ENCODE data around the gene TNIK. TPM values are rescaled to one million over a fixed set of nuclear protein-coding genes. Genes with fewer than 3 reads are reported as not detected.

The TNIK gene
- total RNA-seq, 1 donor from 2014 or later = 1.5 TPM

DNA sequence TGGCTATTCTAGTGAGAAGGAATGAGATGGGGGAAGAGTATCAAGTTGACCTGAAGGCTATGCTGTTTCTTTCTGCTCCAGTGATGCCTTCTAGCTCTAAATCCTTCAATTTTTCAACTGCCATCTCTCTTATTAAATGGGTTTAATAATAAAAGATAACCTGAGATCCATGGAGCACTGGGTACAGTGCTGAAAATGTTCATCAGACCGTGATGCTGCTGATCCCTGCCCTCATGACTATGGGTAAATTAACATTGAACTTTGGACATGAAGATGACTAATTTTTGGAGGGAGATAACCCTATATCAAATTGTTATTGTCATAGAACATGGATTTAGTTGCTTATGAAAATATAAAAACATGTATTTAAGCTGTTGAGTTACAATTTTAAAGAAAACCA lies 406.0 kb downstream of the TNIK start:
- no peaks in the 10 kb centered on the region for H3K36me3 Mint-ChIP-seq (ENCODE audit: unreplicated experiment)
- H3K4me3 Mint-ChIP-seq (ENCODE audit: unreplicated experiment) = no peak overlapping the region
- H3K27me3 Mint-ChIP-seq (ENCODE audit: unreplicated experiment) = no peaks in the 10 kb centered on the region
- peaks cover 1% of the 10 kb centered on the region for H3K9me3 Mint-ChIP-seq (ENCODE audit: unreplicated experiment)
- DNase-seq = no peak
- H3K4me1 Mint-ChIP-seq (ENCODE audit: low read depth, unreplicated experiment) = peaks cover 3% of the 10 kb centered on the region
- TF ChIP-seq CTCF (IDR thresholded peaks at IDR 0.05; ENCODE audit: partially characterized antibody, unreplicated experiment) = no peak
- H3K27ac Mint-ChIP-seq (ENCODE audit: unreplicated experiment) = no peak overlapping the region

DNA sequence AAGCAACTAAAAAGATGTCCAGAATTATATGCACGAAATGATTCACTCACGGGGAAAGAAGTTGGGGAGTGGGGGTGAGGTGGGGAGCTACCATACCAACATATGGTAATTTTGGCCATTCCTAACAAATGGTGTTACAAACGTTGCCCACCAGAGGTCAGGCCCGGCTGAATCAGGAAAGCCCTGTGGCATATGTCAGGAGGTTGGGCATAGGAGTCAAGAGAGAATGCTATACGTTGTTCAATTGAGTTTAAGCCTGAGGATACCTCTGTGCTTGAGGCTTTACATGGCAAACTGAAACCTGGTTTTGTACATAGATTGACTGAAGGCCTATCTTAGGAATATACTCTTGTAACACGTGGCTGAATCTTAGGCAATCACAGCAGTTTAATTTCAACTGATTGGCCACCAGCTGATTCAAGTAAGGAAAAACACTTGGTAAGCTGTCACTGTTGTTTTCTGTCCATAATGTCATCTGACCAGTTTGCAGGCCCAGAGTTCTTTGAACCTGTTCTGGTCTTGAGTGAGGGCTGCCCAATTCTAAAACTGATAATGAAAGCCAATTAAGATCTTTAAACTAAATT lies 410.3 kb downstream of the TNIK start:
- Mint-ChIP-seq H3K27ac (ENCODE audit: unreplicated experiment) (peak overlapping the region; percentile 10), H3K4me1 (ENCODE audit: low read depth, unreplicated experiment) (peaks cover 7% of the 10 kb centered on the region), H3K9me3 (ENCODE audit: unreplicated experiment) (peaks cover 1% of the 10 kb centered on the region), H3K27me3 (ENCODE audit: unreplicated experiment) (no peaks in the 10 kb centered on the region), H3K4me3 (ENCODE audit: unreplicated experiment) (no peak overlapping the region), H3K36me3 (ENCODE audit: unreplicated experiment) (no peaks in the 10 kb centered on the region)
- TF ChIP-seq CTCF (IDR thresholded peaks at IDR 0.05; ENCODE audit: partially characterized antibody, unreplicated experiment) = peak; percentile 70
- peak; percentile 56 for DNase-seq

DNA sequence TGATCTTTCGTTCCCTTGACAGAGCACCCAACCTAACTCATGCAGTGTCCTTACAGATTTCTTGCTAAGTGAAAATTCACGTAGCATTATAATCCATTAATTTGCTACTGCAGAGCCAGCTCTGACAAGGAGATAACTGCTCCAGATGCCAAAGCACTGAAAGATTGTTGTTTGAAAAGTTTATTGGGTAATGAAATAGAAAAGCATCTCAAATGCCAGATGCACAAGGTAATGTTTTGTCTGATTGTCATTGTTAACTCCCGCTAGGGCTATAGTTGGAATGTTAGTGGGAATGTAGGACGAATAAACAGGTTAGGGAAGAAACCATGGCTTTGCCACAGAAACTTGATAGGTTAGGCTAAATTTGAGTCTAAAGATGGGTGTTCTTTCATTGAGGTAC lies 413.4 kb downstream of the TNIK start:
- no peak for TF ChIP-seq CTCF (IDR thresholded peaks at IDR 0.05; ENCODE audit: partially characterized antibody, unreplicated experiment)
- no peak for DNase-seq
- H3K36me3 Mint-ChIP-seq (ENCODE audit: unreplicated experiment) = no peaks in the 10 kb centered on the region
- peaks cover under 1% of the 10 kb centered on the region for H3K9me3 Mint-ChIP-seq (ENCODE audit: unreplicated experiment)
- no peaks in the 10 kb centered on the region for H3K27me3 Mint-ChIP-seq (ENCODE audit: unreplicated experiment)
- H3K4me1 Mint-ChIP-seq (ENCODE audit: low read depth, unreplicated experiment) = peaks cover 7% of the 10 kb centered on the region
- H3K27ac Mint-ChIP-seq (ENCODE audit: unreplicated experiment) = no peak overlapping the region
- H3K4me3 Mint-ChIP-seq (ENCODE audit: unreplicated experiment) = no peak overlapping the region

- Mint-ChIP-seq H3K27me3 (ENCODE audit: unreplicated experiment) (no peaks in the 10 kb centered on the region), H3K36me3 (ENCODE audit: unreplicated experiment) (no peaks in the 10 kb centered on the region), H3K4me3 (ENCODE audit: unreplicated experiment) (no peak overlapping the region), H3K27ac (ENCODE audit: unreplicated experiment) (no peak overlapping the region), H3K9me3 (ENCODE audit: unreplicated experiment) (no peaks in the 10 kb centered on the region), H3K4me1 (ENCODE audit: low read depth, unreplicated experiment) (peaks cover 7% of the 10 kb centered on the region)
- TF ChIP-seq CTCF (IDR thresholded peaks at IDR 0.05; ENCODE audit: partially characterized antibody, unreplicated experiment) = no peak
- DNase-seq = no peak
Observed at GRCh38 chr3:171044835-171045793, 415.1 kb downstream of the TNIK start.

- TF ChIP-seq CTCF (IDR thresholded peaks at IDR 0.05; ENCODE audit: partially characterized antibody, unreplicated experiment) = no peak
- H3K36me3 Mint-ChIP-seq (ENCODE audit: unreplicated experiment) = no peaks in the 10 kb centered on the region
- H3K27me3 Mint-ChIP-seq (ENCODE audit: unreplicated experiment) = no peaks in the 10 kb centered on the region
- no peak for DNase-seq
- no peaks in the 10 kb centered on the region for H3K9me3 Mint-ChIP-seq (ENCODE audit: unreplicated experiment)
- no peak overlapping the region for H3K4me3 Mint-ChIP-seq (ENCODE audit: unreplicated experiment)
- H3K27ac Mint-ChIP-seq (ENCODE audit: unreplicated experiment) = no peak overlapping the region
- H3K4me1 Mint-ChIP-seq (ENCODE audit: low read depth, unreplicated experiment) = peaks cover 4% of the 10 kb centered on the region
Observed at GRCh38 chr3:171044384-171044783, 415.8 kb downstream of the TNIK start.

All from glutamatergic neuron (in vitro differentiated cells).